22Rv1 (cell line): ENCODE results near the gene SNTB2.

ENCODE experiments used
- H3K27ac ChIP-seq: fragments of 450-650 bp; 2 replicates; pipeline ENCODE4 v1.5.1; 2017
- CTCF ChIP-seq: fragments of 450-650 bp; IDR thresholded peaks from 2 replicates; pipeline ENCODE4 v1.5.1; 2017; ENCODE audit warnings: mild to moderate bottlenecking
- ZFX ChIP-seq: fragments of 450-650 bp; IDR thresholded peaks from 2 replicates; pipeline ENCODE4 v1.6.1; 2017; ENCODE audit warnings: antibody characterized with exemption, borderline replicate concordance

The SNTB2 gene

GRCh38 chr16:69193855-69194254 is 6.9 kb downstream of the SNTB2 start:
- TF ChIP-seq CTCF (no peak), ZFX (no peak)
- H3K27ac ChIP-seq = no peak overlapping the region

GRCh38 chr16:69194488-69194887 is 7.5 kb downstream of the SNTB2 start:
- no peak overlapping the region for H3K27ac ChIP-seq
- TF ChIP-seq ZFX (no peak), CTCF (no peak)

GRCh38 chr16:69195369-69196029 is 8.5 kb downstream of the SNTB2 start:
- H3K27ac ChIP-seq = no peak overlapping the region
- TF ChIP-seq CTCF (no peak), ZFX (no peak)

- no peak overlapping the region for H3K27ac ChIP-seq
- TF ChIP-seq CTCF = no peak
- no peak for TF ChIP-seq ZFX
Measured at GRCh38 chr16:69197573-69197972, 10.6 kb downstream of the SNTB2 start.

- no peak overlapping the region for H3K27ac ChIP-seq
- TF ChIP-seq CTCF (no peak), ZFX (no peak)
Measured at GRCh38 chr16:69199382-69199781, 12.4 kb downstream of the SNTB2 start.

GRCh38 chr16:69201291-69201690 is 14.3 kb downstream of the SNTB2 start:
- no peak overlapping the region for H3K27ac ChIP-seq
- TF ChIP-seq ZFX = no peak
- no peak for TF ChIP-seq CTCF

GRCh38 chr16:69201787-69202186 is 14.8 kb downstream of the SNTB2 start:
- TF ChIP-seq CTCF = no peak
- TF ChIP-seq ZFX = no peak
- H3K27ac ChIP-seq = no peak overlapping the region
